Activated CD4-positive, alpha-beta T cell treated with anti-CD3 and anti-CD28 coated beads, Interleukin-2, amount 50 U/mL, for 16 hours (primary cell): ENCODE data around the gene GPR151.

ENCODE experiments used
- DNase-seq: peaks from one replicate; pipeline ENCODE4 v3.0.0-alpha.2; 2020

GPR151 gene

GRCh38 chr5:146519554-146519953, 3.6 kb upstream of the GPR151 start:
- no peak for DNase-seq

DNA sequence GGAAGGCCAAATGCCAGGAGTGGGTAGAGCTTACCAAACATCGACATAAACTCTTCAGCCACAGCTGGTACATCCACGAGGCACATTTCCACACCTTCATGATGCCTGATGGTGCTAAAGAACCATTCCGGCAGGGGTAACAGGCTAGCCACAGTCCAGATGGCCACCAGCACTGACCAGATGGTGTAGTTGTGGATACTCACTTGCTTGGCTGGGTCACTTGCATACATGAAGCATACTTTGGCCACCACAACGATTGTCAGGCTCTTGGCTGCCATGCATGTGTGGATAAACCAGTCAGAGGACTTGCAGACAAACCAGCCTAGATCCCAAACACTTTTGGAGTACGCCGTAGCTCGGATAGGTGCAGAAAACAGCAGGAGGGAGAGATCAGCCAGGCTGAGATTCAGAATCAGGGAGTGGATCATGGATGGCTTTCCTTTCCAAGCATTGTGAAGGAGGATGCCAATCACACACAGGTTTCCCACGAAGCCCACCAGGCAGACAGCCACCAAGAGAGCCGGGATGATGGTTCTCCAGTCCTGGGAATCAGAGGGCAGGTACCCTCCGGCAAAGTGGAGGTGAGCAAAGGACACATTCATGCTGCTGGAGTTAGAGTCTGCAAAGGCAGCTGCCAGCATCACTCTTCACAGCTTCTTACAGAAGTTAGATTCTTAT, 378 bp downstream of the GPR151 start:
- no peak for DNase-seq

- no peak for DNase-seq
Measured at GRCh38 chr5:146514575-146514974, 1.4 kb downstream of the GPR151 start.

- no peak for DNase-seq
Measured at GRCh38 chr5:146513462-146513861, 2.5 kb downstream of the GPR151 start.

DNA sequence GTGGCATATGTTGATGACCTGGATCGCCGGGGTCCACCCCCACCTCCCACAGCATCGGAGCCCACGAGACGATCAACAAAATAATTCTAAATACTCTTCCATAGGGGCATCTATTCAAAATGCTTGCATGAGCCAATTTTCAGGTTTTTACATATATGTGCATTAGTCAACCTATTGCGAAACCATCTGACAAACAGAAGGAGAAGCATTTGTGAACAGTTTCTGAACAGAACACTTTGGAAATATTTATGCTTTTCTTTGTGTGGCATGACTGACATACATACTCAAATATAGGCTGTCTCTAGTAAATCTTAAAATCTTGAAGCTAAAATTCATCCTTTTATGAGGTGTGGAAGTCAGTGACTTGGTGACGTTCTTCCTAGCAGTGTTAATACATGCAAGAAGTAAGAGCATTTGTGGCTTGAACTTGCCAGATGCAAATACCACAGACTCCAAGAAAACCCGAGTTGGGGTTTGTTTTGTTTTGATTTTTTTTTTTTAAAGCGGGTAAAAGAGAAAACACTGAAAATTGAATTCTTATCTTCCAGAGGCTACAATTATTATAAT, 5.3 kb downstream of the GPR151 start:
- DNase-seq: no peak

DNA sequence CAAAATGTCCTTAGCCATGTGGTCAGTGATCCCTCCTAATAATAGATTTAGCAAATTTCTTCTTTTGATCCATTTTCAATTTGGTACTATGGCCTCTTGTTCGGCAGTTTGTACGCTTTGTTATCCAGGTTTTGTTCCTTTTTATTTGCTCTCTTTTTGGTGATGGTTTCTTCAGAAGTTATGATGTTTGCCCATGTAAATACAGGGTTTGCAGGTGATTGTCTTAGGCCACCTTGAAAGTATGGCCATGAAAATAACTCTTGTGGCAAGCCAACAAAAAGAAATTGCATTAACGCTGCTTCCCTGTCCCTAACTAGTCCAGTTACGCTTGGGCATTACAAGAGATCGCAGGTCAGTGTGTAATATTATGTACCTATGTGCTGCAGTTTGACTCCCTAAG, 8.6 kb downstream of the GPR151 start:
- no peak for DNase-seq

DNA sequence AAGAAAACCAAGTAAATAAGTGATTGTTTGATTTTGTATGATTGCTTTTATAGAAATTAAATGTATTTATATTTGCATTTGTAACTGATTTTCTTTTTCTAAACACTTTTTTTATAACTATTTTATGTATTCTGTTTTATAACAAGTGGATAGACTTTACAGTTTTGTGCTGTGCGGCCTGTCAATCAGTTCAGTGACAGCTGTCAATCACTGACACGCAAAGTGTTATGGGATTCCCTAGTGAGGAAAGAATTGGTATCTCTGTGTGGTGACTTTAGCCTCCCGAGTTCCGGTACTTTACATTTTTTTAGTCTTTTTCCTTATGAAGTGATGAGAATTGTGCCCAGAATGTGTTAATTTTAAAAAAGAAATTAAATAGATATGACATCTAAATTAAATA, 16.3 kb downstream of the GPR151 start:
- DNase-seq: no peak

GRCh38 chr5:146494656-146495055, 21.3 kb downstream of the GPR151 start:
- no peak for DNase-seq

DNA sequence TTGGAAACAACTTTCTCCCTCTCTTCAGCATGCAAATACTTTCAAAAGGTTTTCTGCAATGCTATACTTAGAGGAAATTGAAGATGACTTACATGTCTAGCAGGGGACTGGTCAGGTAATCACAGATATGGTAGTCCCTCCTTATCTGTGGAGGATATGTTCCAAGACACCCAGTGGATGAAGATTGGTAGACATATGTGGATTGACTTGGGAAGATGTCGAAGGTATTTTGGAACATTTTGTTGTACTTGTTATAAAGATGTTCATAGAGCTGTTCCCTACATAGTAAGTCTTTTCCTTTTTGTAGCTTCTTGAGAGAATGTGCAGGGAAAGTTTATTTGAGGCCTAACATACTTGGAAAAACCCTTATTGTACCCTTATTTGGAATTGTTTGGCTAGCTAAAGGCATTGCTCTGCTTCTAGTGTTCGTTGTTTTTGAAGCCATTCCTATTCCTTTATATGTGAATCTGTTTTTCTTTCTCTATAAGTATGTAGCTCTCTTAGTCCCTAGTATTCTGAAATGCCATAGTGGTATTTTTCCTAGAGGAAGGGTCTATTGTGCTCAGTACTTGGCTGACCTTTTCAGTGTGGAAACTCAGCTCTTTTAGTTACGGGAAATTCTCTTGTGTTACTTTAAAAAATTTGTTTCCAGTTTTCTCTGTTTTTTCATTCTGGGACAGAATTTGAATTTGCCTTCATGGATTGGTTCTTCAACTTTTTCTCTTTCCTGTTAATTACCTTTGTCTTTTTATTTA, 25.7 kb downstream of the GPR151 start:
- DNase-seq: no peak

DNA sequence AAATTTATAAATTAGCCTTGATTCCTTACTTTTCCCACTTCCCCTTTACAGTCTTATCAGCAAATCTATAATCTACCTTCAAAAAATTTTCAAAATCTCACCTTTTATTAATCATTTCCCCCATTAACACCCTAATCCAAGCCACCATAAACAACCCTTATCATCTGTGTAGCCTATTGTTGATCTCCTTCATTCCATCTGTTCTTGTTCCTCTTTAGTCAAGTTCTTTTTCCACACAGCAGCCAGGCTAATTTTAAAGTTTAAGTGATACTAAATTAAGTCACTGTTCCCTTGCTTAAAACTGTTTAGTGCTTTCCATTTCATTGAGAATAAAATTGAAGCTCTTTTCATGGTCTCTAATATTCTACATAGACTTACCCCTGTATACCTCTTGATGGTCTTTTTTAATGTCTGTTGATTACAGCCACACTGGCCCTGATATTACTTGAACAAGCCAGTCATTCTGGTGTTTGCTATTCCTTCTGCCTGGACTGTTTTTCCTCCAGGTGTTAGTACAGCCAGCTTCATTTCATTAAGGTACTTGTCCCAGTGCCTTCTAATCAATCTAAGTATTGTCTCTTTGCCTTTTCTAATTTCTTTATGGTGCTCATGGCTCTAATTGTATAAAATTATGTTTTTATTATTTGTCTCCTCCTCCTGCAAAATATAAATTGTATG, 31.1 kb downstream of the GPR151 start:
- DNase-seq: no peak

DNA sequence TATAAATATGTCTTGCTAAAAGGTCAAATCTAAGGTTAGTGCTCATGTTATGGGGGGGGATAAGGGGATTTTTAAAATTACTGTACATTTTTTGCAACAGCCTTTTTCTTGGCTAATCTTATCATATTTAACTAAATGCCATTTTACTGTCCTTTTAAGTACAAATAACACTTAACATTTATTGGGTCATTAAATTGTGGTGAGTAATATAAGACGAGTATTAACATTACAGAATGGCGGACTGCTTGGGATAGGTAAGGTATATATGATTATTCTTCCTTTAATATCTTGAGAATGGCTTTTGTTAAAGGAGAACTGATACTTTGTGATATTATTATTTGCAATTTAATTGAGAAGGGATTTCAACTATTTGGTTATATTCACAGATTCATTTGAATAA, 33.2 kb downstream of the GPR151 start:
- DNase-seq: no peak

DNA sequence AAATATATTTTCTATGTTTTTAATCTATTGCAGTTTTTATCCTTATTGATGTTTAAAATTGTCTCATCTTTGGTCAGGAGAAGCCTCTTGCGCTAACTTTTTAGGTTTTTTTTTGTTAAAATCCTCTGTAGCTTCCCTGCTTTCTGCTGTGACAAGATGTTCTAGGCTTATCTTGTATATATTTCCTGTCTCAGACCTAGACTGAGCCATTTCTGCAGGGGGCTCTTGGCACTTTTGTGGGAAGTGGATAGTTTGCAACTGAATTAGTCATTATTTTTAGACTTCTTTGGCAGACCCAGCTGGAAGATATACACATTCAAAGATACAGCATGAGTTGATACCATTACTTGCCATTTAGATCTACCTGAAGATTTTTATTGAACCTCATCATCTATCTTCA, 40.1 kb downstream of the GPR151 start:
- no peak for DNase-seq

GRCh38 chr5:146475190-146475780, 40.7 kb downstream of the GPR151 start:
- DNase-seq: no peak

GRCh38 chr5:146474065-146474464, 41.9 kb downstream of the GPR151 start:
- no peak for DNase-seq

- DNase-seq: no peak
Measured at GRCh38 chr5:146467760-146468159, 48.2 kb downstream of the GPR151 start.

DNA sequence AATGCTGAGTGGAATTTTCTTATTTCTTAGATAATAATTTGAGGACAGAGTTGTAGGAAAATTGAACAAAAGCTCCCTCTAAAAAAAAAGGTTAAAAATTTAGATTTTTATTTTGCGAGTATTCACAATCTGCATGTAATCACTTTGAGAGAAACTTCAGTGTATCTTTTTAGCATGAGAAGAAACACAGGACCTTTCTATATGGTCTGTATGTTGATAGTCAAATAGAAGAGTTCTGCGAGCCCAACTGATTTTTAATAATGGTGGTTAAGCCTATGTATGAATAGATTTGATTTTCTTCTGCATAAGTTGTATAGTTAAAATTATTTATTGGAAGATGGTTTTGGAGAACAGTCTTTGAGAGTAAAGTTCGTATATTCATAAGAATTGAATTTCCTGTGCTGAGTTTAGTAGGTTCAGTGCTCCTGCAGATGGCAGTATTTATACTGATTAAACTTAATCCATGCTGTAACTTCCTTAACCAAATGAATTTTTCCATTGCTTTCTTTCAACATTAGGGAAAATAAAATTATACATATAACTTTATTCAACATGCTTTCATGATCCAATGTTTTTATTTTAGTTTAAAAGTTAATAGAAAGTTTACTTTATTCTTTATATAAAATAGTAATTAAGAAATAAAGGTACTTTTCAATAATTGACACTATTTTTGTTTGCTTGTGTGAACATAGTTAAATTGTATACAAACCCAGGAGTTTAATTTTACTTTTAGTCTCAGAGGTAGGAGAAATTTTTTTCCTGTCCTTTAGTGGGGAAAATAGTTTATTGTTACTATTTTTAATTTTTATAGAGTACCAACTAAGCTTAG, 49.3 kb downstream of the GPR151 start:
- no peak for DNase-seq

DNA sequence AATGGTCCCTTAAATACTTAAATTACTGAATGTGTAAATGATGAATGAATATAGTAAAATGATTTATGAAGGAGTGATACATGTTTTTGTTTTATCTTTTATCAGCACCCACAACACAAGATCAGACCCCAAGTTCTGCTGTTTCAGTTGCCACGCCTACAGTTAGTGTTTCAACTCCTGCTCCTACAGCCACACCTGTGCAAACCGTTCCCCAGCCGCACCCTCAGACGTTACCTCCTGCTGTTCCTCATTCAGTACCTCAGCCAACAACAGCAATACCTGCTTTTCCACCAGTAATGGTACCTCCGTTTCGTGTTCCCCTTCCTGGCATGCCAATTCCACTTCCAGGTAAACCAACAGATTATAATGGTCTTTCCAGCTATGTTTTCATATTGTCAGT, 52.5 kb downstream of the GPR151 start:
- DNase-seq: no peak
